ENCODE results near the gene SPDYE6. TPM values are rescaled to one million over a fixed set of nuclear protein-coding genes. Genes with fewer than 3 reads are reported as not detected.
A peak's percentile ranks its signal among the peaks of the same experiment; 100 is the strongest.

Gene SPDYE6
- total and polyA plus RNA-seq, 8 donors: 2.2 to 10.0 (median 6.8) TPM; not detected in 2

GRCh38 chr7:102398543-102398942, 42.3 kb upstream of the SPDYE6 start:
- no peaks in the 10 kb centered on the region for H3K9me3 ChIP-seq
- no peak overlapping the region for H3K27ac ChIP-seq
- no peak for TF ChIP-seq CTCF (IDR thresholded peaks at IDR 0.05)
- H3K27me3 ChIP-seq: no peaks in the 10 kb centered on the region
- H3K4me3 ChIP-seq: no peak overlapping the region
- peaks cover 0 to 58% of the 10 kb centered on the region in 2 donors for H3K36me3 ChIP-seq
- no peak for DNase-seq
- ATAC-seq: no peak
- intact Hi-C loops (cut with DNase I): no loop called here
- H3K4me1 ChIP-seq: peaks cover 6 to 16% of the 10 kb centered on the region in 2 donors

GRCh38 chr7:102396710-102397019, 40.4 kb upstream of the SPDYE6 start:
- no peaks in the 10 kb centered on the region for H3K27me3 ChIP-seq
- peaks cover 0 to 46% of the 10 kb centered on the region in 2 donors for H3K36me3 ChIP-seq
- H3K27ac ChIP-seq: peak overlapping the region; percentile 84 to 86
- no peaks in the 10 kb centered on the region for H3K9me3 ChIP-seq
- DNase-seq (no peak), ATAC-seq (peak; percentile 4)
- H3K4me1 ChIP-seq: peaks cover 6 to 16% of the 10 kb centered on the region in 2 donors
- peak overlapping the region; percentile 94 to 95 for H3K4me3 ChIP-seq
- intact Hi-C loops (cut with DNase I): no loop called here
- no peak for TF ChIP-seq CTCF (IDR thresholded peaks at IDR 0.05)

- Histone ChIP-seq H3K27ac (peak within 1 kb of the TSS; percentile 84 to 86), H3K4me1 (peaks cover 6 to 16% of the 10 kb centered on the region in 2 donors), H3K9me3 (no peaks in the 10 kb centered on the region), H3K36me3 (peaks cover 0 to 40% of the 10 kb centered on the region in 2 donors), H3K27me3 (no peaks in the 10 kb centered on the region), H3K4me3 (peak within 1 kb of the TSS; percentile 94 to 95)
- DNase-seq (peak; percentile 86 to 95 (median 90)), ATAC-seq (peak; percentile 96)
- TF ChIP-seq CTCF (IDR thresholded peaks at IDR 0.05): no peak
- intact Hi-C loops (cut with DNase I): no loop called here
Measured at GRCh38 chr7:102395873-102396709, 39.8 kb upstream of the SPDYE6 start, which contains the start of gene PRKRIP1. Gene PRKRIP1, plus strand, starts transcription at chr7:102396363. Its CDS starts 49 bp downstream, at chr7:102396412.

GRCh38 chr7:102395592-102395872, 39.3 kb upstream of the SPDYE6 start:
- no peak for DNase-seq
- intact Hi-C loops (cut with DNase I): no loop called here
- Histone ChIP-seq H3K36me3 (peaks cover 0 to 35% of the 10 kb centered on the region in 2 donors), H3K9me3 (no peaks in the 10 kb centered on the region), H3K27ac (peak overlapping the region; percentile 84 to 86), H3K4me1 (peaks cover 6 to 16% of the 10 kb centered on the region in 2 donors), H3K4me3 (peak overlapping the region; percentile 94 to 95), H3K27me3 (no peaks in the 10 kb centered on the region)
- TF ChIP-seq CTCF (IDR thresholded peaks at IDR 0.05): no peak
- peak; percentile 14 for ATAC-seq

GRCh38 chr7:102393467-102393866, 37.2 kb upstream of the SPDYE6 start:
- no peak overlapping the region for H3K27ac ChIP-seq
- H3K9me3 ChIP-seq: no peaks in the 10 kb centered on the region
- H3K27me3 ChIP-seq: no peaks in the 10 kb centered on the region
- DNase-seq (no peak), ATAC-seq (no peak)
- H3K36me3 ChIP-seq: peaks cover 0 to 26% of the 10 kb centered on the region in 2 donors
- peaks cover 6 to 16% of the 10 kb centered on the region in 2 donors for H3K4me1 ChIP-seq
- TF ChIP-seq CTCF (IDR thresholded peaks at IDR 0.05): no peak
- intact Hi-C loops (cut with DNase I): no loop called here
- no peak overlapping the region for H3K4me3 ChIP-seq
